Activated T-helper 2 cell treated with anti-CD3 and anti-CD28 coated beads, Interferon-gamma antibody, Interleukin-2, Interleukin-4, amounts not matched to agents 10 μg/mL and 5 μg/mL and 100 μg/mL, durations not matched to agents 14 hours and 24 hours and 36 hours (primary cell): ENCODE results near the gene FAAP100. TPM values are rescaled to one million over a fixed set of nuclear protein-coding genes. Genes with fewer than 3 reads are reported as not detected.
A peak's percentile ranks its signal among the peaks of the same experiment; 100 is the strongest.

Source experiments
- DNase-seq: peaks from one replicate; pipeline ENCODE4 v3.0.0; 2021; ENCODE audit warnings: low spot score
- H3K27ac Mint-ChIP-seq: one replicate; pipeline ENCODE4 v1.8.0; 2021; ENCODE audit warnings: mixed read lengths
- H3K27me3 Mint-ChIP-seq: one replicate; pipeline ENCODE4 v1.8.0; 2021; ENCODE audit warnings: low read depth, mixed read lengths
- H3K36me3 Mint-ChIP-seq: one replicate; pipeline ENCODE4 v1.8.0; 2021; ENCODE audit warnings: low read depth, mixed read lengths
- H3K4me1 Mint-ChIP-seq: one replicate; pipeline ENCODE4 v1.8.0; 2021; ENCODE audit warnings: low read depth, mixed read lengths
- H3K4me3 Mint-ChIP-seq: one replicate; pipeline ENCODE4 v1.8.0; 2021; ENCODE audit warnings: low read depth, mild to moderate bottlenecking, moderate library complexity, mixed read lengths
- H3K9me3 Mint-ChIP-seq: one replicate; pipeline ENCODE4 v1.8.0; 2021; ENCODE audit warnings: mixed read lengths
- intact Hi-C: fragments of 100-400 bp; cut with micrococcal nuclease; formaldehyde crosslinking; loops from one replicate; pipeline ENCODE4 v1.15.1; 2023
- total RNA-seq: library from RNA; stranded (reverse); gene quantifications from 2 replicates; pipeline ENCODE4 v1.2.3, GENCODE V29; 2022

Gene FAAP100
- total RNA-seq, 1 donor from 2014 or later = 64.4 TPM

DNA sequence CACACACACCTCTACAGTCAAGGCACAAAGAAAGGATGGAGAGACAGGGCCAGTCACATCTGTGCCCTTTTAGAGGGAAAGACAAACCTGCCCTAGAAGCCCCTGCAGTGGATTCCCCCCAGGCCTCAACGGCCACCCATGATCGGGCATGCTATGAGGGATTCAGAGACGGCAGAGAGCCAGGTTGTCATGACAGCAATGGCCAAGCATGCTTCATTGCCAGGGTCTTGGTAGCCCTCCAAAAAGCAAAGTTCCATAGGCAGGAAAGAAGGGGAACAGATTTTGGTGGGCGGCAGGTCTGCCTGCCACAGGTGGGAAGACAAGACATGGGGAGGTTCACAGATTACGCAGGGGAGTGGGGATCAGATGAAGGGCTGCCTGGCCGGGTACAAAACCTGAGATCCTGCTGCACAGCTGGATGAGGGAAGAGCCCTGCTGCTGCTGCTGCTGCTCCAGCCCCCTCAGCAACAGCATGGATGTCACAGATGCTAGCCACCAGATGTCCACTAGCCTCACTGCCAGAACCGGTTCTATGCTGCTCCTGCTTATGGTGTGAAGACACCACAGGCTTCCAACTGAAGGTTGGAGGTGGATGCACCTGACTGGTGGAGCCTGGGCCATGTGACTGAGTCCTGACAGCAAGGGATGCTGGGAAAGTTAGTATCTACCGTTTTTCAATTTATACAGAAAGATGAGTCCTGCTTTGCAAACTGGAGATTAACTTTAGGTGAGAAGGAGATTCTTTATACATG, 57.4 kb downstream of the FAAP100 start:
- Mint-ChIP-seq H3K27ac (no peak overlapping the region), H3K9me3 (no peaks in the 10 kb centered on the region), H3K4me1 (peaks cover 8% of the 10 kb centered on the region), H3K36me3 (no peaks in the 10 kb centered on the region), H3K4me3 (no peak overlapping the region), H3K27me3 (peaks cover 6% of the 10 kb centered on the region)
- no peak for DNase-seq
- intact Hi-C loops = no loop called here

DNA sequence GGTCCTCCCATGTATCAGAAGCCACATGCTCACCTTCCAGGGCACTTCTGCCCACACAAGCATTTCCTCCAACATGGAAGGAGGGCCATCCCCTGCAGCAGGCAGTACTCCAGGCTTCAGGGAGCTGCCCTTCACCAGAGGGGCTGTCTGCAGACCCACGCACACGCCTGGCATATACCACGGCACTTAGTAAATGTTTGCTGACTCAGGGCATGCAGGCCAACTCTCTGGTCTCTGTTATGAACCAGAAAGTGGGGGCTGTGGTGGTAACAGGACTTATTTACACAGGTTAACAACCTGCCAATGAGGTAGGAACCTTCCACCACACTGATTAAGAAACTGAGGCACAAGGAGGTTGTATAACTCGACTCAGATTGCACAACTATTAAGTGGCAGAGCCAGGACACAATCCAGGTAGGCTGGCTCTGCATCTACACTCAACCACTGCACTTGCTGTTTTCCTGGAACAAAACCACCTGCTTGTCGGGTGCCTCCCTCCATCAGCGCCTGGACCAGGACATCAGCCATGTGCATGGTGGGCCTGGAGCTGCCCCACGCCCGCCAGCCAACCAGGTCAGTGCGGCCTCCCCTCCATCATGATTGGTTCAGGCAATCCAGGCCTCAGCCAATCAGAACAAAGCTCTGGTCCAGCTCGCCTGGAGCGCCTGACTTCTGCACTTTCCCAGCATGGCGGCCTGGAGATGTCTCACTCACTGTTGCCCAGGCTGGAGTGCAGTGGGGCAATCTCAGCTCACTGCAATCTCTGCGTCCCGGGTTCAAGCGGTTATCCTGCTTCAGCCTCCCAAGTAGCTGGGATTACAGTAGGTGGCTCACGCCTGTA, 58.7 kb downstream of the FAAP100 start:
- no peak overlapping the region for H3K4me3 Mint-ChIP-seq
- H3K27ac Mint-ChIP-seq = no peak overlapping the region
- DNase-seq = no peak
- H3K4me1 Mint-ChIP-seq = peaks cover 13% of the 10 kb centered on the region
- no peaks in the 10 kb centered on the region for H3K36me3 Mint-ChIP-seq
- H3K27me3 Mint-ChIP-seq = peaks cover 7% of the 10 kb centered on the region
- intact Hi-C loops = no loop called here
- no peaks in the 10 kb centered on the region for H3K9me3 Mint-ChIP-seq

DNA sequence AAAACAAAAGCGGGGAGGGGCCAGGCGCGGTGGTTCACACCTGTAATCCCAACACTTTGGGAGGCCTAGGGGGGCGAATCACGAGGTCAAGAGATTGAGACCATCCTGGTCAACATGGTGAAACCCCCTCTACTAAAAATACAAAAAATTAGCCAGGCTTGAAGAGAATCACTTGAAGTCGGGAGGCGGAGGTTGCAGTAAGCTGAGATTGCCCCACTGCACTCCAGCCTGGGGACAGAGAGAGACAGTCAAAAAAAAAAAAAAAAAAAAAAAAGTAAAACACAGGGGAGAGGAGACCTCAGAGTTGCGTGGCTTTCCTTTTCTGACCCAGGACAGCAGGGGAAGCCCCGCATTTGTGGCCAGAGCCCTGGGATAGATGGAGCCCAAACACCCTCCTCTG, 59.4 kb downstream of the FAAP100 start:
- H3K27me3 Mint-ChIP-seq = peaks cover 4% of the 10 kb centered on the region
- H3K27ac Mint-ChIP-seq = no peak overlapping the region
- peaks cover 13% of the 10 kb centered on the region for H3K4me1 Mint-ChIP-seq
- H3K4me3 Mint-ChIP-seq = no peak overlapping the region
- no peaks in the 10 kb centered on the region for H3K9me3 Mint-ChIP-seq
- DNase-seq = no peak
- intact Hi-C loops = no loop called here
- H3K36me3 Mint-ChIP-seq = no peaks in the 10 kb centered on the region

DNA sequence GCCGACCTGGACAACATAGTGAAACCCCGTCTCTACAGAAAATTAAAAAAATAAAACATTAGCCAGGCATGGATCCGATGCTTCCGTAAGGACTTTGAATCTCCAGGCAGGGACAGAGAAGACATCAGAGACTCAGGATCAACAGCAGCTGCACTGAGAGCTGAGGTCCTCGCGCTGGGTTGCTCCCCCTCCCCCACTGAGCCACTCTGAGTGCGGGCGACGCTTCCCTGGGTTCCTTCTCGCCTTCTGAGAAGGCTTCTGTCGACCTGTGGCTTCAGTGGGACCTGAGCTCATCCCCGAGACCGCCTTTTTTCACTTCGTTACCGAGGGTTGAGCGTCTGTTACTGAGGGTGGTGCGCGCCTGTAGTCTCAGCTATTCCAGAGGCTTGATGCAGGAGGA, 60.0 kb downstream of the FAAP100 start:
- intact Hi-C loops = no loop called here
- peaks cover 4% of the 10 kb centered on the region for H3K27me3 Mint-ChIP-seq
- peaks cover 14% of the 10 kb centered on the region for H3K4me1 Mint-ChIP-seq
- H3K27ac Mint-ChIP-seq = no peak overlapping the region
- H3K36me3 Mint-ChIP-seq = no peaks in the 10 kb centered on the region
- no peak overlapping the region for H3K4me3 Mint-ChIP-seq
- H3K9me3 Mint-ChIP-seq = no peaks in the 10 kb centered on the region
- DNase-seq = no peak

DNA sequence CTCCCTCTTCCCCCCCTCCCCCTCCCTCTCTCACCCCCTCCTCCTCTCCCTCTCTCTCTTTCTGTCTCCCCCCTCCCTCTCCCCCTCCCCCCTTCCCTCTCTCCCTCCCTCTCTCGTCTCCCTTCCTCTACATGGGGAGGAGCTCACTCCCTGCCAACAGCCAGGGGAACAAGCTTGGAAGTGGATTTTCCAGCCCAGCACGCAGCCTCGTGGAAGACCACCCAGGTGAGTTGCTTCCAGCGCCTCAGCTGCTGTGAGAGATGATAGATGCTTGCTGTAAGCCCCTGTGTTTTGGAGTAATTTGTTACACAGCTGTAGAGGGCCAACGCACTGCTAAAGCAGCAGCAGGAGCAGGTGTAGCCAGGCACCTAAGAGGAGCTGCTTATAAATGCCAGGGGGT, 60.4 kb downstream of the FAAP100 start:
- Mint-ChIP-seq H3K27ac (no peak overlapping the region), H3K36me3 (no peaks in the 10 kb centered on the region), H3K4me1 (peaks cover 14% of the 10 kb centered on the region), H3K27me3 (peaks cover 4% of the 10 kb centered on the region), H3K9me3 (no peaks in the 10 kb centered on the region), H3K4me3 (no peak overlapping the region)
- no peak for DNase-seq
- intact Hi-C loops = no loop called here

DNA sequence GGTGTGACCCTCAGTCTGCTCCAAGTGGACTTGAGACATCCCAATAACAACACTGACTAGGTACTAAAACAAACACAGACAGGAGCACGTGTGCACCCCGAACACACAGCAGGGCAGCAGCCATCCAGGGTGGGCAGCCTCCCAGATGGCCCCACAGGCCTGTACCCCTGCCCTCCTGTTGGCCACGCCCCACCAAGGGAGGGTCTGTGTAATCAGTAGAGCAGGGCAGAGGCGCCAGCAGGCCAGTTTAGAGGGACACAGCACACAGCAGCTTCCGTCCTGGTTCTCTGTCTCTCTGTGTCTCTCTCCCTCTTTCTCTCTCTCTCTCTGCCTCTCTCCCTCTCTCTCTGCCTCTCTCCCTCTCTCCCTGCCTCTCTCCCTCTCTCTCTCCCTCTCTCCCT, 61.0 kb downstream of the FAAP100 start:
- Mint-ChIP-seq H3K9me3 (no peaks in the 10 kb centered on the region), H3K4me1 (peaks cover 18% of the 10 kb centered on the region), H3K27me3 (peaks cover 4% of the 10 kb centered on the region), H3K27ac (no peak overlapping the region), H3K4me3 (no peak overlapping the region), H3K36me3 (no peaks in the 10 kb centered on the region)
- no peak for DNase-seq
- intact Hi-C loops = no loop called here

DNA sequence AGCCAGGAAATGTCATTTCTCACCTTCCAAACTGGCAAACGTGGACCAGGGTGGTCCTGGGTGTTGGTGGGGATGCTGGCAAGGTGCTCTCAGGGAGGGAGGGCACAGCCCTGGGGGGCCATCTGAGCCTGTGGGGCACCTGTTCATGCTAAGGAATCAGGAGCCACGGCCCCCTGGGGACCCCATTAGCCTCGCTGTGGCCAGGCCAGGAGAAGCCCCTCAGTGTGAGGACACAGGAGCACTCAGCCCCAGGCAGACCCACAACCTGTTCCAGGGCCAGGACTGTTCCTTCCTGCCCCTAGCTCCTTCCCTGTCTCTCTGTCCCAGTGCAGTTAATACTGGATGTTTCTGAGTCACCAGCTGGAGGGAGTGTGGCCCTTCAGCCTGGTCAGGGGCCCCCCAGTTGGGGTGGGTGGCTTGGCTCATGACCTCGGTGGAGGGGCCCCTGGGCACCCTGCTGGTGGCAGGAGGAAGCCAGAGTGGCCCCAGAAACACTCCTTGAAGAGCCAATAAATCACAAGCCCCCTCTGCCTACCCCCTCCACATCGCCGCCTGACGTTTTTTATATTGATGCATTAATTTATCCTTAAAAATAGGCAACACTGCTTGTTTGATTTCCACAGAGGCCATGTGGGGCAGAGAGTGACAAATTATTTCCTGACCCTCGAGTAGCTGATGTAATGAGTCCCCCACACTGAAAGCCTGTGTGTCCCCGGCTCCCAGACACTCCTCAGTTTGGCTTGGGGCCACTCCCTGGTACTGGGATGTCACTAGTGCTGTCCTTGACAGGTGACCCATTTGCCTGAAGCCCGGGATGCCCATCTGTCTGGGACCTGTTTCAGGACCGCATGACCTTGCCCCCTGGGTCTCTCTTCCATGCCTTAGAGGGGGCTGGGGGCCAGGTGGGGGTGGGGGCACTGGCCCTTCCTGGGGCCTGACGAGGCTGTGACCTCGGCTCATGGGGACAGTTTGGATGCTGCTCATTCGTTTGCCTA, 61.9 kb downstream of the FAAP100 start:
- H3K27ac Mint-ChIP-seq = no peak overlapping the region
- no peaks in the 10 kb centered on the region for H3K9me3 Mint-ChIP-seq
- no peak for DNase-seq
- no peaks in the 10 kb centered on the region for H3K36me3 Mint-ChIP-seq
- peak overlapping the region; percentile 68 for H3K4me3 Mint-ChIP-seq
- H3K4me1 Mint-ChIP-seq = peaks cover 22% of the 10 kb centered on the region
- intact Hi-C loops = loop anchor here (5.0 kb wide), 1 partner anchor 253 kb away; the partner anchor contains the start of genes NDUFAF8 and TEPSIN
- H3K27me3 Mint-ChIP-seq = peaks cover 4% of the 10 kb centered on the region

Other genes starting within 250 kb of the FAAP100 start
- 0.90 and 0.91 TPM in 2 replicates for gene BAHCC1, start 156.9 kb downstream of the FAAP100 start, total RNA-seq
- 4,152 and 4,174 TPM in 2 replicates for gene ACTG1, start 39.6 kb downstream of the FAAP100 start, total RNA-seq
- 1.1 TPM in 2 replicates for gene FSCN2, start 24.0 kb downstream of the FAAP100 start, total RNA-seq
- gene NPLOC4, start 84.8 kb upstream of the FAAP100 start, total RNA-seq = 128 and 138 TPM in 2 replicates
- gene TSPAN10, start 84.8 kb upstream of the FAAP100 start, total RNA-seq = 0.30 and 0.44 TPM in 2 replicates
- gene PDE6G, start 104.2 kb upstream of the FAAP100 start, total RNA-seq = 11.1 and 15.4 TPM in 2 replicates
- 51.3 and 52.7 TPM in 2 replicates for gene OXLD1, start 114.3 kb upstream of the FAAP100 start, total RNA-seq
- 50.8 and 51.7 TPM in 2 replicates for gene CCDC137, start 114.4 kb upstream of the FAAP100 start, total RNA-seq
- 33.3 and 35.0 TPM in 2 replicates for gene ARL16, start 131.4 kb upstream of the FAAP100 start, total RNA-seq
- 130 and 134 TPM in 2 replicates for gene HGS, start 131.7 kb upstream of the FAAP100 start, total RNA-seq
- gene MRPL12, start 151.0 kb upstream of the FAAP100 start, total RNA-seq = 175 and 179 TPM in 2 replicates
- gene SLC25A10, start 159.9 kb upstream of the FAAP100 start, total RNA-seq = 36.4 and 39.5 TPM in 2 replicates